Nephron (organoid): ENCODE measurements around the gene ACR.

Experiments used
- H3K27ac Mint-ChIP-seq, 3 experiments: 2 replicates each; pipeline ENCODE4 v1.8.0; 2020; ENCODE audit warnings: mixed read lengths in 3 of 3, mild to moderate bottlenecking in 2 of 3, moderate library complexity in 1 of 3
- H3K27me3 Mint-ChIP-seq: 2 replicates; pipeline ENCODE4 v1.8.0; 2021; ENCODE audit warnings: low read depth, mild to moderate bottlenecking, moderate library complexity, mixed read lengths
- H3K36me3 Mint-ChIP-seq: 2 replicates; pipeline ENCODE4 v1.8.0; 2020; ENCODE audit warnings: low read depth, mixed read lengths
- H3K4me1 Mint-ChIP-seq: 2 replicates; pipeline ENCODE4 v1.8.0; 2020; ENCODE audit warnings: mixed read lengths
- H3K4me3 Mint-ChIP-seq, 3 experiments: 2 replicates each; pipeline ENCODE4 v1.8.0; 2020; ENCODE audit warnings: mild to moderate bottlenecking in 3 of 3, mixed read lengths in 3 of 3, moderate library complexity in 2 of 3
- H3K9me3 Mint-ChIP-seq: 2 replicates; pipeline ENCODE4 v1.8.0; 2020; ENCODE audit warnings: mixed read lengths
- CTCF ChIP-seq, 3 experiments: fragments of 200-600 bp; sonication (generic); IDR thresholded peaks; one replicate each; pipeline ENCODE4 v1.5.0; 2021; ENCODE audit warnings: antibody characterized with exemption in 3 of 3; ENCODE audit not compliant: unreplicated experiment in 3 of 3

The ACR gene

GRCh38 chr22:50730941-50731661 lies 6.9 kb upstream of the ACR start:
- H3K4me1 Mint-ChIP-seq, result peaks cover 8% of the 10 kb centered on the region
- TF ChIP-seq CTCF (IDR thresholded peaks at IDR 0.05; ENCODE audit: unreplicated experiment in 3 of 3), result no peak
- H3K36me3 Mint-ChIP-seq, result no peaks in the 10 kb centered on the region

DNA sequence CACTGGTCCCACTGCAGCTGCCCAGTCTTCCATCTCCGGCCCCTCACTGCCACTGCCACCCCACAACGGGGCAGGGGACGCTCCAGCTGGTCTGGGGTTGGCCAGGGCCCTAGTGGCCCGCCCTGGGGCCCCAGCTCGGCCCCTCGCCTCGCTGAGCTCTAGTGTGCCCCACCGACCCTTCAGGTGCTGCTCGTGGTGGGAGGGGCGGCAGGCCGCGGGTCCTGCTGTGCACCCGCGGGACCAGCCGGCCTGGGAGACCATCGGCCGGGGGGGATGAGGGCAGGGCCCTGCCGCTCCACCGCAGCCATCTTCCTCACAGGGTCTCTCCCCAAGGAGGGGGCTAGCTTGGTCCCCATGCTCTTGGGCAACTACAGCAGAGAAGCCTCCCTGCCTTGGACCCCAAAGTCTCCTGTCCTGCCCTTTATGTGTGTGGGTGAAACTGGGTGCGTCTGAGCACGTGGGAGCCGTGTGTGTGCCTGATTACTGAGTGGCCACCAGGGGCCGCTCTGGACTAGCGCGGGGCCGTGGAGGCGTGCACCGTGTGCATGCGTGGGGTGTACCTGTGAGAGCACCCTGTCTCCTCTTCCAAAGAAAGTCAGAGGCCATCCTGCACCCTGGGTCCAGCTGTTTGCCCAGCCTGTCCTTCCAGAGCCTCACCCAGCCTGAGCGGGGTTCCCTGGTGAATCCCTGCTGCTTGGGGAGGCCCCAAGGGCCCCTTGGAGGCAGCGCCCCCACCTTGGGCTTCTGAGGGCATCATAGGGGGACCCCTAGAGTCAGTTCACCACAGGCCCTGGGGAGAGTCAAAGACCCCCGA lies 6.0 kb upstream of the ACR start:
- Mint-ChIP-seq H3K27ac (no peak overlapping the region), H3K36me3 (no peaks in the 10 kb centered on the region), H3K4me1 (peaks cover 8% of the 10 kb centered on the region), H3K27me3 (peaks cover 3% of the 10 kb centered on the region), H3K4me3 (no peak overlapping the region), H3K9me3 (no peaks in the 10 kb centered on the region)
- TF ChIP-seq CTCF (IDR thresholded peaks at IDR 0.05; ENCODE audit: unreplicated experiment in 3 of 3), result peak; percentile 40 to 60 (median 49)

More at GRCh38 chr22:50730941-50731661, 6.9 kb upstream of the ACR start:
- Mint-ChIP-seq H3K9me3 (no peaks in the 10 kb centered on the region), H3K27ac (no peak overlapping the region), H3K4me3 (no peak overlapping the region), H3K27me3 (peaks cover 3% of the 10 kb centered on the region)

GRCh38 chr22:50732681-50733080 lies 5.3 kb upstream of the ACR start:
- H3K27me3 Mint-ChIP-seq, result peaks cover 8% of the 10 kb centered on the region
- no peak overlapping the region for H3K27ac Mint-ChIP-seq
- TF ChIP-seq CTCF (IDR thresholded peaks at IDR 0.05; ENCODE audit: unreplicated experiment in 3 of 3), result no peak
- no peaks in the 10 kb centered on the region for H3K36me3 Mint-ChIP-seq
- H3K4me3 Mint-ChIP-seq, result no peak overlapping the region
- no peaks in the 10 kb centered on the region for H3K9me3 Mint-ChIP-seq
- H3K4me1 Mint-ChIP-seq, result peaks cover 8% of the 10 kb centered on the region

- no peaks in the 10 kb centered on the region for H3K36me3 Mint-ChIP-seq
- no peak for TF ChIP-seq CTCF (IDR thresholded peaks at IDR 0.05; ENCODE audit: unreplicated experiment in 3 of 3)
- H3K4me3 Mint-ChIP-seq, result no peak overlapping the region
- peaks cover 8% of the 10 kb centered on the region for H3K4me1 Mint-ChIP-seq
- no peak overlapping the region for H3K27ac Mint-ChIP-seq
- H3K27me3 Mint-ChIP-seq, result peaks cover 13% of the 10 kb centered on the region
- H3K9me3 Mint-ChIP-seq, result no peaks in the 10 kb centered on the region
Measured at GRCh38 chr22:50733521-50734342, 4.3 kb upstream of the ACR start.

DNA sequence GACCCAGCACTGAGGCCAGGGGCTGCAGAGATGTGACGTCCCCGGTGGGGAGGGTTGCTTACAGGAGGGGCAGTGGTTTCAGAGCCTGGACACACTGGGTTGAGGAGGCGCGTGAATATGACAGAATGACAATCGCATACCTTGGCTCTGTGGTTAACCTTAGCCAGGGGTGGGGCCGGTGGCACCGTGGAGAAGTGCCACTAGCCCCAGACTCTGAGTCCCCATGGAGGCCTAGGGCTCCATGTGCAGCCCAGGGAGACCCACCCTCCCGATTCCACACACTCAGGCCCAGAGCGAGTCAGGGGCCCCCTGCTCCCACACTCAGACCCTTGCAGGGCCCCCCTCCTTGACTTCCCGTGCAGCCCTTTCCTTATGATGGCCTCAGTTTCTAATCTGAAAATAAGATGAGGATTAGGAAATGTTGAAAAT lies 3.6 kb upstream of the ACR start:
- peaks cover 14% of the 10 kb centered on the region for H3K27me3 Mint-ChIP-seq
- H3K27ac Mint-ChIP-seq, result no peak overlapping the region
- H3K9me3 Mint-ChIP-seq, result no peaks in the 10 kb centered on the region
- peaks cover 8% of the 10 kb centered on the region for H3K4me1 Mint-ChIP-seq
- no peak for TF ChIP-seq CTCF (IDR thresholded peaks at IDR 0.05; ENCODE audit: unreplicated experiment in 3 of 3)
- no peaks in the 10 kb centered on the region for H3K36me3 Mint-ChIP-seq
- H3K4me3 Mint-ChIP-seq, result no peak overlapping the region
